HepG2 (cell line): ENCODE data around the gene PPP4R4. TPM values are rescaled to one million over a fixed set of nuclear protein-coding genes. Genes with fewer than 3 reads are reported as not detected.
"Not testable (repeated sequence)": the region's sequence is repeated elsewhere in the genome, so short reads cannot be mapped to it uniquely, and the experiment has no call there.

ENCODE experiments used
- ASH2L ChIP-seq: fragments of 300-600, 200-600 bp; sonication (generic); IDR thresholded peaks from 2 replicates; pipeline ENCODE4 v1.7.0; 2017; ENCODE audit warnings: low read depth, mild to moderate bottlenecking, moderate library complexity, mixed read lengths, low read length; ENCODE audit not compliant: insufficient read length
- FOXK1 ChIP-seq: sonication (generic); formaldehyde crosslinking; IDR thresholded peaks from 2 replicates; pipeline ENCODE4 v1.4.0; 2020; ENCODE audit warnings: low read depth, missing genetic modification reagents, borderline replicate concordance
- HNF4A ChIP-seq: sonication (generic); formaldehyde crosslinking; IDR thresholded peaks from 2 replicates; pipeline ENCODE4 v1.4.0; 2020; ENCODE audit warnings: missing genetic modification reagents
- HNF4G ChIP-seq, 2 experiments: sonication (generic) in 1 of 2; formaldehyde crosslinking in 1 of 2; IDR thresholded peaks; 2 replicates each; pipeline versions ENCODE4 v1.4.0 to v1.6.1; 2011 to 2020; ENCODE audit warnings: borderline replicate concordance in 2 of 2, low read depth in 2 of 2, mild to moderate bottlenecking in 2 of 2, low read length in 1 of 2, missing genetic modification reagents in 1 of 2, moderate library complexity in 1 of 2
- ISL2 ChIP-seq: sonication (generic); formaldehyde crosslinking; IDR thresholded peaks from 2 replicates; pipeline ENCODE4 v1.5.0; 2020; ENCODE audit warnings: missing genetic modification reagents
- KDM2A ChIP-seq: sonication (generic); formaldehyde crosslinking; IDR thresholded peaks from 2 replicates; pipeline ENCODE4 v1.4.0; 2020; ENCODE audit warnings: low read depth, missing genetic modification reagents, borderline replicate concordance
- MEIS2 ChIP-seq: sonication (generic); formaldehyde crosslinking; IDR thresholded peaks from 2 replicates; pipeline ENCODE4 v1.9.0; 2021; ENCODE audit warnings: mild to moderate bottlenecking, missing genetic modification reagents
- MIER3 ChIP-seq: IDR thresholded peaks from 2 replicates; pipeline ENCODE4 v1.6.1; 2016; ENCODE audit warnings: missing compliant biosample characterization, borderline replicate concordance
- NONO ChIP-seq, 2 experiments: fragments of 450-650 bp in 1 of 2; sonication (generic) in 1 of 2; formaldehyde crosslinking in 1 of 2; IDR thresholded peaks in 1 of 2; conservative IDR thresholded peaks in 1 of 2; 2 replicates each; pipeline versions ENCODE4 v1.6.1 to v1.8.0; 2017 to 2022; ENCODE audit warnings: mild to moderate bottlenecking in 1 of 2, missing genetic modification reagents in 1 of 2, moderate library complexity in 1 of 2
- POLR2G ChIP-seq: fragments of 200-400 bp; formaldehyde crosslinking; IDR thresholded peaks from 2 replicates; pipeline ENCODE4 v1.6.1; 2018; ENCODE audit warnings: mild to moderate bottlenecking, low read depth, low read length, moderate library complexity
- RXRA ChIP-seq: sonication (generic); formaldehyde crosslinking; IDR thresholded peaks from 2 replicates; pipeline ENCODE4 v1.5.1; 2020; ENCODE audit warnings: missing genetic modification reagents
- SAP130 ChIP-seq: IDR thresholded peaks from 2 replicates; pipeline ENCODE4 v1.6.1; 2016; ENCODE audit warnings: low read depth
- SPEN ChIP-seq: sonication (generic); formaldehyde crosslinking; IDR thresholded peaks from 2 replicates; pipeline ENCODE4 v1.5.1; 2020; ENCODE audit warnings: low read depth, mild to moderate bottlenecking, missing genetic modification reagents
- ZFY ChIP-seq: sonication (generic); formaldehyde crosslinking; IDR thresholded peaks from 2 replicates; pipeline ENCODE4 v1.4.0; 2020; ENCODE audit warnings: missing genetic modification reagents
- ZNF143 ChIP-seq: sonication (generic); formaldehyde crosslinking; IDR thresholded peaks from 2 replicates; pipeline ENCODE4 v1.4.0; 2020; ENCODE audit warnings: missing genetic modification reagents
- ZNF501 ChIP-seq: sonication (generic); formaldehyde crosslinking; IDR thresholded peaks from 2 replicates; pipeline ENCODE4 v1.5.1; 2020; ENCODE audit warnings: mild to moderate bottlenecking, moderate library complexity, missing genetic modification reagents
- ZNF619 ChIP-seq: sonication (generic); formaldehyde crosslinking; IDR thresholded peaks from 2 replicates; pipeline ENCODE4 v1.4.0; 2020; ENCODE audit warnings: mild to moderate bottlenecking, missing genetic modification reagents
- ZNF792 ChIP-seq: IDR thresholded peaks from 2 replicates; pipeline ENCODE4 v1.6.1; 2016
- ZNF883 ChIP-seq: sonication (generic); formaldehyde crosslinking; IDR thresholded peaks from 2 replicates; pipeline ENCODE4 v1.5.1; 2020; ENCODE audit warnings: mild to moderate bottlenecking, missing genetic modification reagents; ENCODE audit errors: not compliant biosample characterization
- polyA plus RNA-seq, 8 experiments: library from polyadenylated mRNA; depleted of rRNA in 3 of 8; stranded (reverse) in 7 of 8; unstranded in 1 of 8; fragments of >200 nt; fragmentation: Illumina TruSeq in 4 of 8; extraction: Trizol in 4 of 8; gene quantifications; 2 replicates each; pipeline versions ENCODE4 v1.2.1 to v1.2.3, GENCODE V29; 2011 to 2016; ENCODE audit warnings: low read depth in 4 of 8, missing spikeins in 1 of 8, mixed read lengths in 1 of 8; ENCODE audit not compliant: insufficient read depth in 1 of 8
- total RNA-seq, 5 experiments: library from RNA; depleted of rRNA; stranded (reverse); fragments of >200 nt; fragmentation: Illumina TruSeq; extraction: Trizol; gene quantifications; 2 replicates each; pipeline ENCODE4 v1.2.3, GENCODE V29; 2016; ENCODE audit warnings: low read depth in 1 of 5
- TF ChIP-seq, protein P1 (sequence below): sonication (generic); formaldehyde crosslinking; IDR thresholded peaks from 2 replicates; pipeline ENCODE4 v1.4.0; 2020; ENCODE audit warnings: missing genetic modification reagents, mild to moderate bottlenecking, borderline replicate concordance
- TF ChIP-seq, protein P2 (sequence below): sonication (generic); formaldehyde crosslinking; IDR thresholded peaks from 2 replicates; pipeline ENCODE4 v1.4.0; 2020; ENCODE audit warnings: missing genetic modification reagents, mild to moderate bottlenecking, borderline replicate concordance
- TF ChIP-seq, protein P3 (sequence below): IDR thresholded peaks from 2 replicates; pipeline ENCODE4 v1.6.1; 2016; ENCODE audit warnings: low read depth, borderline replicate concordance
- TF ChIP-seq, protein P4 (sequence below): sonication (generic); formaldehyde crosslinking; IDR thresholded peaks from 2 replicates; pipeline ENCODE4 v1.8.0; 2022; ENCODE audit warnings: missing genetic modification reagents, mild to moderate bottlenecking, borderline replicate concordance

Gene PPP4R4
- total and polyA plus RNA-seq, 2 of the 13 experiments (the other 11 are each of a cell fraction or from before 2014, with no cell fraction given) = 9.5 to 19.8 TPM

DNA sequence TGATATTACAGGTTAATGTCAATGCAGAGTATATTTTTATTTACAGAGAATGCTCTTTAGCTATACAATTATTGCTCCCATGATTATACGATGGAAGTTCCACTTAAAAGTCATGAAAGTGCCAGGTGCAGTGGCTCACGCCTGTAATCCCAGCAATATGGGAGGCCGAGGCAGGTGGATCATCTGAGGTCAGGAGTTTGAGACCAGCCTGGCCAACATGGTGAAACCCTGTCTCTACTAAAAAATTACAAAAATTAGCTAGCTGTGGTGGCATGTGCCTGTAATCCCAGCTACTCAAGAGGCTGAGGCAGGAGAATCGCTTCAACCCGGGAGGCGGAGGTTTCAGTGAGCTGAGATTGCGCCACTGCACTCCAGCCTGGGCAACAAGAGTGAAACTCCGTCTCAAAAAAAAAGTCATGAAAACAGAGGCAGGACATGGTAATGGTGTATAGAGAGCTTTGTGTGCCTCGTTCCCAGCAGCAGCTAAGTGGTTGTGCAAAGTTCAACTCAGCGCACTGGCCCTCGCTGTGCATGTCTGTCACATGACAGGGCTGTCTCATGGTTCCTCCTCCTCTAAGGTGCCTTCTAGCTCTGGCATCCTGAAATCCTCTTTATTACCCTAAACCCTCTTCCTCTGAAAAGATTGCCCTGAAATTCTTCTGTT, 102.9 kb downstream of the PPP4R4 start (continued):
- TF ChIP-seq, protein P1, sequence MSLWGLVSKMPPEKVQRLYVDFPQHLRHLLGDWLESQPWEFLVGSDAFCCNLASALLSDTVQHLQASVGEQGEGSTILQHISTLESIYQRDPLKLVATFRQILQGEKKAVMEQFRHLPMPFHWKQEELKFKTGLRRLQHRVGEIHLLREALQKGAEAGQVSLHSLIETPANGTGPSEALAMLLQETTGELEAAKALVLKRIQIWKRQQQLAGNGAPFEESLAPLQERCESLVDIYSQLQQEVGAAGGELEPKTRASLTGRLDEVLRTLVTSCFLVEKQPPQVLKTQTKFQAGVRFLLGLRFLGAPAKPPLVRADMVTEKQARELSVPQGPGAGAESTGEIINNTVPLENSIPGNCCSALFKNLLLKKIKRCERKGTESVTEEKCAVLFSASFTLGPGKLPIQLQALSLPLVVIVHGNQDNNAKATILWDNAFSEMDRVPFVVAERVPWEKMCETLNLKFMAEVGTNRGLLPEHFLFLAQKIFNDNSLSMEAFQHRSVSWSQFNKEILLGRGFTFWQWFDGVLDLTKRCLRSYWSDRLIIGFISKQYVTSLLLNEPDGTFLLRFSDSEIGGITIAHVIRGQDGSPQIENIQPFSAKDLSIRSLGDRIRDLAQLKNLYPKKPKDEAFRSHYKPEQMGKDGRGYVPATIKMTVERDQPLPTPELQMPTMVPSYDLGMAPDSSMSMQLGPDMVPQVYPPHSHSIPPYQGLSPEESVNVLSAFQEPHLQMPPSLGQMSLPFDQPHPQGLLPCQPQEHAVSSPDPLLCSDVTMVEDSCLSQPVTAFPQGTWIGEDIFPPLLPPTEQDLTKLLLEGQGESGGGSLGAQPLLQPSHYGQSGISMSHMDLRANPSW (CRISPR knock-in tag) = peak; percentile 70; the same call in 1 of the 2 replicates
- TF ChIP-seq ZNF883 (CRISPR knock-in tag) (peak; percentile 50), KDM2A (peak; percentile 56; the same call in 1 of the 2 replicates), ZNF143 (peak; percentile 65), ZNF501 (CRISPR knock-in tag) (0 out of 2 replicates have a peak, but pooled peaks have one; percentile 22), NONO (CRISPR knock-in tag; conservative IDR thresholded peaks at IDR 0.05) (peak; percentile 73), POLR2G (peak; percentile 66), ZFY (peak; percentile 39; the same call in 1 of the 2 replicates), ASH2L (peak; percentile 31), ZNF792 (peak; percentile 86; the same call in 1 of the 2 replicates), SPEN (CRISPR knock-in tag) (peak; percentile 89; the same call in 1 of the 2 replicates), MEIS2 (CRISPR knock-in tag) (0 out of 2 replicates have a peak, but pooled peaks have one; percentile 50), MIER3 (CRISPR knock-in tag) (peak; percentile 87; the same call in 1 of the 2 replicates), FOXK1 (peak; percentile 90), HNF4G (IDR thresholded peaks at IDR 0.05; ENCODE audit: borderline replicate concordance, low read depth, low read length) (peak; percentile 77; the same call in 1 of the 2 replicates), HNF4G (CRISPR knock-in tag; IDR thresholded peaks at IDR 0.05; ENCODE audit: borderline replicate concordance, low read depth) (peak; percentile 83; the same call in 1 of the 2 replicates), ISL2 (peak; percentile 80), RXRA (CRISPR knock-in tag) (peak; percentile 76; the same call in 1 of the 2 replicates), ZNF619 (CRISPR knock-in tag) (0 out of 2 replicates have a peak, but pooled peaks have one; percentile 70), HNF4A (peak; percentile 96), SAP130 (CRISPR knock-in tag) (peak; percentile 88)
- TF ChIP-seq NONO (IDR thresholded peaks at IDR 0.05) = not testable (repeated sequence)
- TF ChIP-seq, protein P2, sequence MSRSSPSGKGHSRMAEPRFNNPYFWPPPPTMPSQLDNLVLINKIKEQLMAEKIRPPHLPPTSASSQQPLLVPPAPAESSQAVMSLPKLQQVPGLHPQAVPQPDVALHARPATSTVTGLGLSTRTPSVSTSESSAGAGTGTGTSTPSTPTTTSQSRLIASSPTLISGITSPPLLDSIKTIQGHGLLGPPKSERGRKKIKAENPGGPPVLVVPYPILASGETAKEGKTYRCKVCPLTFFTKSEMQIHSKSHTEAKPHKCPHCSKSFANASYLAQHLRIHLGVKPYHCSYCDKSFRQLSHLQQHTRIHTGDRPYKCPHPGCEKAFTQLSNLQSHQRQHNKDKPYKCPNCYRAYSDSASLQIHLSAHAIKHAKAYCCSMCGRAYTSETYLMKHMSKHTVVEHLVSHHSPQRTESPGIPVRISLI = peak; percentile 97
- TF ChIP-seq, protein P3, sequence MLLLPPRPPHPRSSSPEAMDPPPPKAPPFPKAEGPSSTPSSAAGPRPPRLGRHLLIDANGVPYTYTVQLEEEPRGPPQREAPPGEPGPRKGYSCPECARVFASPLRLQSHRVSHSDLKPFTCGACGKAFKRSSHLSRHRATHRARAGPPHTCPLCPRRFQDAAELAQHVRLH (CRISPR knock-in tag) = peak; percentile 72; the same call in 1 of the 2 replicates
- TF ChIP-seq, protein P4, sequence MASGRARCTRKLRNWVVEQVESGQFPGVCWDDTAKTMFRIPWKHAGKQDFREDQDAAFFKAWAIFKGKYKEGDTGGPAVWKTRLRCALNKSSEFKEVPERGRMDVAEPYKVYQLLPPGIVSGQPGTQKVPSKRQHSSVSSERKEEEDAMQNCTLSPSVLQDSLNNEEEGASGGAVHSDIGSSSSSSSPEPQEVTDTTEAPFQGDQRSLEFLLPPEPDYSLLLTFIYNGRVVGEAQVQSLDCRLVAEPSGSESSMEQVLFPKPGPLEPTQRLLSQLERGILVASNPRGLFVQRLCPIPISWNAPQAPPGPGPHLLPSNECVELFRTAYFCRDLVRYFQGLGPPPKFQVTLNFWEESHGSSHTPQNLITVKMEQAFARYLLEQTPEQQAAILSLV (CRISPR knock-in tag) = peak; percentile 70
